Thyroid gland (tissue), 4 donors: ENCODE data around the gene ABTB2. TPM values are rescaled to one million over a fixed set of nuclear protein-coding genes. Genes with fewer than 3 reads are reported as not detected.

Source experiments
- DNase-seq, 2 donors: peaks; one replicate each; pipeline ENCODE4 v3.0.0-alpha.2; 2019
- H3K27ac ChIP-seq, 3 donors: fragments of 200-600 bp; sonication (generic); 1 replicate in 2 of 3; 2 replicates in 1 of 3; pipeline ENCODE4 v1.5.1; 2016 to 2019; ENCODE audit warnings: mild to moderate bottlenecking in 1 of 3, moderate library complexity in 1 of 3
- H3K27me3 ChIP-seq: fragments of 200-600 bp; sonication (generic); one replicate; pipeline ENCODE4 v1.5.1; 2019
- H3K36me3 ChIP-seq, 2 donors: fragments of 200-600 bp; sonication (generic); one replicate each; pipeline ENCODE4 v1.5.1; 2016 to 2019
- H3K4me1 ChIP-seq, 2 donors: fragments of 200-600 bp; sonication (generic); one replicate each; pipeline ENCODE4 v1.5.1; 2017 to 2019
- H3K4me3 ChIP-seq, 3 donors: fragments of 200-600 bp; sonication (generic); replicated peaks in 1 of 3; 1 replicate in 2 of 3; 2 replicates in 1 of 3; pipeline ENCODE4 v1.5.1; 2016; ENCODE audit warnings: mild to moderate bottlenecking in 1 of 3
- H3K9me3 ChIP-seq: fragments of 200-600 bp; sonication (generic); one replicate; pipeline ENCODE4 v1.5.1; 2017
- POLR2A ChIP-seq, 2 donors: fragments of 450-650 bp; IDR thresholded peaks; one replicate each; pipeline ENCODE4 v1.6.1; 2017; ENCODE audit warnings: antibody characterized with exemption in 2 of 2, mild to moderate bottlenecking in 2 of 2, moderate library complexity in 1 of 2
- WGBS, 2 donors: methylation state at CpG; one replicate each; pipeline ENCODE4 v1.1.5; 2017; 5-methylcytosine and 5-hydroxymethylcytosine counted together
- intact Hi-C: fragments of 100-400 bp; cut with DNase I; formaldehyde crosslinking; loops from one replicate; pipeline ENCODE4 v1.15.1; 2023
- total RNA-seq, 4 donors: library from RNA; depleted of rRNA; stranded (reverse); fragments of >200 nt; gene quantifications; one replicate each; pipeline ENCODE4 v1.2.3, GENCODE V29; 2016
- TF ChIP-seq, protein P1 (sequence below), 6 experiments: fragments of 200-600 bp in 3 of 6; fragments of 450-650 bp in 3 of 6; sonication (generic) in 3 of 6; IDR thresholded peaks; one replicate each; pipeline ENCODE4 v1.5.1; 2016 to 2019; ENCODE audit warnings: antibody characterized with exemption in 6 of 6, mild to moderate bottlenecking in 2 of 6, inconsistent platforms in 1 of 6, moderate library complexity in 1 of 6

ABTB2 gene
- total RNA-seq, 4 donors from 2014 or later = 1.2 to 5.0 (median 3.3) TPM

DNA sequence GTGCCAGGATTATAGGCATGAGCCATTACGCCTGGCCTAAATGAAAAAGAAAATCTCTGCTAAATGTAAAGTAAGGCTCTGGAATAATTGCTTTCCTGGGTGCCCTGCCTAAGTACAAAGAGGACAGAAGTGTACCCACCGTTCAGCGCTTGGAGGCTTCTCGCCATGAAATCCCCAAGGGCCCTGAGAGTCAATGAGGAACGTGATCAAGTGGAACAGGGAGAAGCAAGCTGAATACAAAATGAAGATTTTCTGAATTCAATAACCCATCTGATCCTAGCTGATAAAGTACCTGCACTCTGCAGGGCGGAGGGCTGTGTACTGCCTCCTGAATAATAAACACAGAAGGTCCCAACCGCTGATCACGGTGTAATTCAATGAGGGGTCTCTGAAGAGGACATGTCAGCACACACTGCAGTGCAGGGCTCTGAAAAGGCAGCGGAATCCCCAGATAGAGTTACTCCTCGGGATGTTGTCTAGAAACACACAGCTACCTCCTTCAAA lies 97.7 kb downstream of the ABTB2 start:
- no peak for TF ChIP-seq POLR2A (IDR thresholded peaks at IDR 0.05)
- TF ChIP-seq, protein P1, sequence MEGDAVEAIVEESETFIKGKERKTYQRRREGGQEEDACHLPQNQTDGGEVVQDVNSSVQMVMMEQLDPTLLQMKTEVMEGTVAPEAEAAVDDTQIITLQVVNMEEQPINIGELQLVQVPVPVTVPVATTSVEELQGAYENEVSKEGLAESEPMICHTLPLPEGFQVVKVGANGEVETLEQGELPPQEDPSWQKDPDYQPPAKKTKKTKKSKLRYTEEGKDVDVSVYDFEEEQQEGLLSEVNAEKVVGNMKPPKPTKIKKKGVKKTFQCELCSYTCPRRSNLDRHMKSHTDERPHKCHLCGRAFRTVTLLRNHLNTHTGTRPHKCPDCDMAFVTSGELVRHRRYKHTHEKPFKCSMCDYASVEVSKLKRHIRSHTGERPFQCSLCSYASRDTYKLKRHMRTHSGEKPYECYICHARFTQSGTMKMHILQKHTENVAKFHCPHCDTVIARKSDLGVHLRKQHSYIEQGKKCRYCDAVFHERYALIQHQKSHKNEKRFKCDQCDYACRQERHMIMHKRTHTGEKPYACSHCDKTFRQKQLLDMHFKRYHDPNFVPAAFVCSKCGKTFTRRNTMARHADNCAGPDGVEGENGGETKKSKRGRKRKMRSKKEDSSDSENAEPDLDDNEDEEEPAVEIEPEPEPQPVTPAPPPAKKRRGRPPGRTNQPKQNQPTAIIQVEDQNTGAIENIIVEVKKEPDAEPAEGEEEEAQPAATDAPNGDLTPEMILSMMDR (IDR thresholded peaks at IDR 0.05) = no peak
- 89 to 91% methylated on average over 10 of the region's 10 CpGs for WGBS, 2 donors
- DNase-seq = no peak
- H3K4me1 ChIP-seq = peaks cover 12 to 22% of the 10 kb centered on the region in 2 donors
- H3K4me3 ChIP-seq = no peak overlapping the region
- no peaks in the 10 kb centered on the region for H3K27me3 ChIP-seq
- no peak overlapping the region for H3K27ac ChIP-seq
- intact Hi-C loops = no loop called here
- H3K36me3 ChIP-seq = no peaks in the 10 kb centered on the region
- no peaks in the 10 kb centered on the region for H3K9me3 ChIP-seq

DNA sequence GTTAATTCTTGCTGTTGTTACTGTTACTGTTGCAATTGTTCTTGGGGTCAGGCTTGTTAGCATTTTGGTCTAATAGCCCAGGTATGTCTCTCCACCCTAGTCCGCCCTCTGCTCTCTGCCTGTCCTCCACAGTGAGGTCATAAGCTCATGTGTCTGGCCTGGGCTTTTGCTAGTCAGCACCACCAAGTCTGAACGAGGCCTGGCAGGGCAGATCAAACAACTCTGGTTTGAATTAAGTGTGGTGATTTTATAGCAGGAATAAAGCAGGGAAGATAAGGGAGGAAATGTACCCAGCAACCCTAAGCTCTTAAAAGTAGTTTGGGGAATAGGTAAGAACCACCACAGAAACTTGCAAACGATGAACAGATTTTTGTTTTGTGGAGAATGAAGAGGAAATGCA lies 98.7 kb downstream of the ABTB2 start:
- Histone ChIP-seq H3K27ac (no peak overlapping the region), H3K4me1 (peaks cover 8 to 14% of the 10 kb centered on the region in 2 donors), H3K4me3 (no peak overlapping the region), H3K27me3 (no peaks in the 10 kb centered on the region), H3K9me3 (no peaks in the 10 kb centered on the region), H3K36me3 (no peaks in the 10 kb centered on the region)
- WGBS, 2 donors = 81 to 93% methylated on average over 3 of the region's 3 CpGs
- intact Hi-C loops = no loop called here
- TF ChIP-seq, protein P1 (IDR thresholded peaks at IDR 0.05) = no peak
- no peak for TF ChIP-seq POLR2A (IDR thresholded peaks at IDR 0.05)
- no peak for DNase-seq

DNA sequence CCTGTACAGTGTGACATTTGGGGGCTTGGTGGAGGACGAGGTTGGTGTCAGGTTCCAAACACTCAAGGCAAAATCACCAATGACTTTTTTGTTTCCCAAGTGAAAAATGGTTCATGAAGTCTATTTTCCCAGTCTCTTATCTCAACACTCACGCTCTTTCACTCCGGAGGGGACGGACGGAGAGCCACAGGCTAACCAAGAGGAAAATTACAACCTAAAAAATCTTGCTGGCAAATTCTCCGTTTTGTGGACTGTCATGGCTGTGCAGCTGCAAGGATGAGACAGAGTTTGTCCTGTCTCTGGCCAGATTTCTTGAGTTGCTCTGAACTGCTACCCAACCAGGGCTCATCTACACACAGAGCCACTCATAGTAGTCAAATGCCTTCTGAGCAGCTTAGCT lies 101.2 kb downstream of the ABTB2 start:
- no peaks in the 10 kb centered on the region for H3K27me3 ChIP-seq
- peaks cover 0 to 7% of the 10 kb centered on the region in 2 donors for H3K4me1 ChIP-seq
- H3K9me3 ChIP-seq = no peaks in the 10 kb centered on the region
- no peak for DNase-seq
- WGBS, 2 donors = 79% methylated on average over 6 of the region's 6 CpGs
- H3K36me3 ChIP-seq = no peaks in the 10 kb centered on the region
- no peak overlapping the region for H3K4me3 ChIP-seq
- intact Hi-C loops = no loop called here
- TF ChIP-seq POLR2A (IDR thresholded peaks at IDR 0.05) = no peak
- TF ChIP-seq, protein P1 (IDR thresholded peaks at IDR 0.05) = no peak
- no peak overlapping the region for H3K27ac ChIP-seq

DNA sequence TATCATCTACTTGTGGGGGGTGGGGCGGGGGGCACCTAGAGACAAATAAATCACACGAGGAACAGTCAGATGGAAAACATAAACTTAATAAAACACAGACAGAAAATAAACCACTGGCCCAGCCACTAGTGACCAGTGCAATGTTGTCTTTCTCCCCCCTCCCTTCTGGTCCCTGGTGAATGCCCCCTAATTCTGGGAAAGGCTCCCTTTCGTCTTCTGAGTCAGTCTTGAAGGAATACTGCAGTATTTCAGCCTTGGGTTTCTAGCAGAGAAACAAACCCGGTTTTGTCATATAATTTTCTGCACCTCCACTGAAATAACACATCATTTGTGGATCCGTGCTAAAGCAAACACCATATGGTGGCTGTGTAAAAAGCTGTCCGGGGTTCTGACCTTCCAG lies 101.7 kb downstream of the ABTB2 start:
- Histone ChIP-seq H3K27me3 (no peaks in the 10 kb centered on the region), H3K9me3 (no peaks in the 10 kb centered on the region), H3K27ac (no peak overlapping the region), H3K36me3 (no peaks in the 10 kb centered on the region), H3K4me1 (peaks cover 0 to 9% of the 10 kb centered on the region in 2 donors), H3K4me3 (no peak overlapping the region)
- 69 to 71% methylated on average over 6 of the region's 6 CpGs for WGBS, 2 donors
- intact Hi-C loops = no loop called here
- TF ChIP-seq, protein P1 (IDR thresholded peaks at IDR 0.05) = no peak
- TF ChIP-seq POLR2A (IDR thresholded peaks at IDR 0.05) = no peak
- DNase-seq = no peak

DNA sequence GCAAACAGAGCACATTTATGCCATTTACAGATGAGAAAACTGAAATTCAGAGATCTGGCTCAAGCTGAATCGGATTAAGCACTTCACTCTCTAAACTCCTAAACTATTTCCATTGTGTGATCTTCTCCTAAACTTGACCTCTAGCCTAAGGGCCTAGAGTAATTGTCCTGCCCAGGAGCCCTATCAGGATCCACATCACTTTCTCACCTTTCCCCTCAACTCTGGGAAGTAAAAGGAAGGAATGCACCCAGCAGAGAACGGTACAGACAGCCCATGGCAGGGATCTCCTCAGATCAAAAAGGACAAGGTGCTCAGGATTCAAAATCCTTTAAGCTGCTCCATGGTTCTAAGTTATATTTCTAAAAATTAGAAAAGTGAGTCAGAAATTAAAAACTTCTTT lies 102.7 kb downstream of the ABTB2 start:
- H3K4me1 ChIP-seq = peaks cover 0 to 11% of the 10 kb centered on the region in 2 donors
- no peak for DNase-seq
- WGBS, 2 donors = 96 to 97% methylated on average over 2 of the region's 2 CpGs
- H3K36me3 ChIP-seq = no peaks in the 10 kb centered on the region
- TF ChIP-seq, protein P1 (IDR thresholded peaks at IDR 0.05) = no peak
- no peak for TF ChIP-seq POLR2A (IDR thresholded peaks at IDR 0.05)
- H3K4me3 ChIP-seq = no peak overlapping the region
- no peaks in the 10 kb centered on the region for H3K27me3 ChIP-seq
- intact Hi-C loops = no loop called here
- no peak overlapping the region for H3K27ac ChIP-seq
- no peaks in the 10 kb centered on the region for H3K9me3 ChIP-seq
